ENCODE measurements around the gene GAPDHS. TPM values are rescaled to one million over a fixed set of nuclear protein-coding genes. Genes with fewer than 3 reads are reported as not detected.

GAPDHS gene
- polyA plus RNA-seq, 3 donors: not detected

GRCh38 chr19:35533822-35534392 lies 651 bp downstream of the GAPDHS start:
- DNase-seq (ENCODE audit: low read depth in 3 of 3, low spot score in 2 of 3): no peak

- DNase-seq (ENCODE audit: low read depth in 3 of 3, low spot score in 2 of 3): no peak
Measured at GRCh38 chr19:35534803-35535480, 1.7 kb downstream of the GAPDHS start.

GRCh38 chr19:35539314-35539713 lies 6.1 kb downstream of the GAPDHS start:
- no peak for DNase-seq (ENCODE audit: low read depth in 3 of 3, low spot score in 2 of 3)

GRCh38 chr19:35539850-35540249 lies 6.6 kb downstream of the GAPDHS start:
- DNase-seq (ENCODE audit: low read depth in 3 of 3, low spot score in 2 of 3): no peak

GRCh38 chr19:35540356-35540927 lies 7.2 kb downstream of the GAPDHS start:
- no peak for DNase-seq (ENCODE audit: low read depth in 3 of 3, low spot score in 2 of 3)

GRCh38 chr19:35542209-35542608 lies 9.0 kb downstream of the GAPDHS start:
- DNase-seq (ENCODE audit: low read depth in 3 of 3, low spot score in 2 of 3): no peak

- DNase-seq (ENCODE audit: low read depth in 3 of 3, low spot score in 2 of 3): no peak
Measured at GRCh38 chr19:35543280-35544109, 10.2 kb downstream of the GAPDHS start.

- no peak for DNase-seq (ENCODE audit: low read depth in 3 of 3, low spot score in 2 of 3)
Measured at GRCh38 chr19:35544110-35544802, 11.0 kb downstream of the GAPDHS start.

- peak; percentile 72 to 79 (median 76) for DNase-seq (ENCODE audit: low read depth in 3 of 3, low spot score in 2 of 3)
Measured at GRCh38 chr19:35545001-35545854, 12.0 kb downstream of the GAPDHS start, which contains the start of gene TMEM147. Gene TMEM147, plus strand, starts transcription at chr19:35545626. Its CDS starts 114 bp downstream, at chr19:35545740.

- no peak for DNase-seq (ENCODE audit: low read depth in 3 of 3, low spot score in 2 of 3)
Measured at GRCh38 chr19:35545855-35546381, 12.7 kb downstream of the GAPDHS start.

GRCh38 chr19:35546532-35546931 lies 13.3 kb downstream of the GAPDHS start:
- DNase-seq (ENCODE audit: low read depth in 3 of 3, low spot score in 2 of 3): no peak

- DNase-seq (ENCODE audit: low read depth in 3 of 3, low spot score in 2 of 3): peak in 1 of 3 donors; percentile 45
Measured at GRCh38 chr19:35549174-35549788, 16.0 kb downstream of the GAPDHS start.

GRCh38 chr19:35549879-35550523 lies 16.7 kb downstream of the GAPDHS start:
- DNase-seq (ENCODE audit: low read depth in 3 of 3, low spot score in 2 of 3): no peak

GRCh38 chr19:35551091-35551810 lies 18.0 kb downstream of the GAPDHS start:
- DNase-seq (ENCODE audit: low read depth in 3 of 3, low spot score in 2 of 3): no peak

- no peak for DNase-seq (ENCODE audit: low read depth in 3 of 3, low spot score in 2 of 3)
Measured at GRCh38 chr19:35552534-35553384, 19.5 kb downstream of the GAPDHS start.

- no peak for DNase-seq (ENCODE audit: low read depth in 3 of 3, low spot score in 2 of 3)
Measured at GRCh38 chr19:35553385-35554000, 20.2 kb downstream of the GAPDHS start.
